Stimulated activated CD4-positive, alpha-beta T cell treated with anti-CD3 and anti-CD28 coated beads, TNF-alpha, amount 100 ng/mL, for 1 hour (primary cell): ENCODE measurements around the gene PTCD1.
"Not testable (repeated sequence)": the region's sequence is repeated elsewhere in the genome, so short reads cannot be mapped to it uniquely, and the experiment has no call there.

Experiments used
- DNase-seq, 3 donors: peaks; one replicate each; pipeline ENCODE4 v3.0.0-alpha.2; 2020; ENCODE audit warnings: low read depth in 3 of 3, low spot score in 1 of 3

The PTCD1 gene

GRCh38 chr7:99387912-99388311 lies 50.7 kb downstream of the PTCD1 start:
- no peak for DNase-seq

- DNase-seq, result not testable (repeated sequence)
Observed at GRCh38 chr7:99387239-99387635, 51.4 kb downstream of the PTCD1 start.

GRCh38 chr7:99386584-99387238 lies 51.9 kb downstream of the PTCD1 start:
- no peak for DNase-seq

GRCh38 chr7:99385564-99385963 lies 53.0 kb downstream of the PTCD1 start:
- DNase-seq, result no peak

- DNase-seq, result no peak
Observed at GRCh38 chr7:99384523-99384922, 54.1 kb downstream of the PTCD1 start.

- DNase-seq, result no peak
Observed at GRCh38 chr7:99383791-99384370, 54.7 kb downstream of the PTCD1 start.

GRCh38 chr7:99383203-99383602 lies 55.4 kb downstream of the PTCD1 start:
- DNase-seq, result no peak

- no peak for DNase-seq
Observed at GRCh38 chr7:99381664-99382075, 56.9 kb downstream of the PTCD1 start.

- peak; percentile 69 to 85 (median 84) for DNase-seq
Observed at GRCh38 chr7:99380823-99381663, 57.6 kb downstream of the PTCD1 start.

GRCh38 chr7:99380032-99380822 lies 58.4 kb downstream of the PTCD1 start:
- DNase-seq, result no peak

- not testable (repeated sequence) for DNase-seq
Observed at GRCh38 chr7:99379693-99380031, 58.9 kb downstream of the PTCD1 start.

GRCh38 chr7:99379043-99379577 lies 59.5 kb downstream of the PTCD1 start:
- peak in 1 of 3 donors; percentile 27 for DNase-seq

- DNase-seq, result peak; percentile 24 to 49 (median 33)
Observed at GRCh38 chr7:99375070-99375807, 63.4 kb downstream of the PTCD1 start.

GRCh38 chr7:99374111-99375064 lies 64.2 kb downstream of the PTCD1 start, which contains the start of gene ARPC1B:
Gene ARPC1B (plus strand): TSS chr7:99374730. CDS start chr7:99385715, 10,985 bp downstream.
- DNase-seq, result peak; percentile 67 to 82 (median 71)

GRCh38 chr7:99373091-99374066 lies 65.2 kb downstream of the PTCD1 start:
- no peak for DNase-seq

GRCh38 chr7:99372275-99373090 lies 66.1 kb downstream of the PTCD1 start:
- no peak for DNase-seq

- no peak for DNase-seq
Observed at GRCh38 chr7:99371376-99371920, 67.2 kb downstream of the PTCD1 start.
